Stromal cell of bone marrow (primary cell): ENCODE data around the gene GMPS.
"Not testable (repeated sequence)": the region's sequence is repeated elsewhere in the genome, so short reads cannot be mapped to it uniquely, and the experiment has no call there.

Source experiments
- DNase-seq: peaks from one replicate; pipeline ENCODE4 v3.0.0-alpha.2; 2012; ENCODE audit warnings: low read depth

Gene GMPS

GRCh38 chr3:155944081-155944480, 73.6 kb downstream of the GMPS start:
- DNase-seq, result no peak

GRCh38 chr3:155946178-155946577, 75.7 kb downstream of the GMPS start:
- peak; percentile 60 for DNase-seq

GRCh38 chr3:155948476-155948875, 78.0 kb downstream of the GMPS start:
- no peak for DNase-seq

- no peak for DNase-seq
Measured at GRCh38 chr3:155949453-155950217, 79.2 kb downstream of the GMPS start.

GRCh38 chr3:155956508-155957411, 86.3 kb downstream of the GMPS start:
- DNase-seq, result no peak

GRCh38 chr3:155957412-155957880, 87.0 kb downstream of the GMPS start:
- DNase-seq, result no peak

- no peak for DNase-seq
Measured at GRCh38 chr3:155958676-155959075, 88.2 kb downstream of the GMPS start.

- peak; percentile 26 for DNase-seq
Measured at GRCh38 chr3:155960060-155960459, 89.6 kb downstream of the GMPS start.

- DNase-seq, result not testable (repeated sequence)
Measured at GRCh38 chr3:155961044-155961443, 90.6 kb downstream of the GMPS start.

- no peak for DNase-seq
Measured at GRCh38 chr3:155963570-155963969, 93.1 kb downstream of the GMPS start.

- no peak for DNase-seq
Measured at GRCh38 chr3:155970398-155970797, 99.9 kb downstream of the GMPS start.

- DNase-seq, result no peak
Measured at GRCh38 chr3:155972885-155973584, 102.6 kb downstream of the GMPS start.

GRCh38 chr3:155978324-155978723, 107.9 kb downstream of the GMPS start:
- no peak for DNase-seq

GRCh38 chr3:155979746-155980145, 109.3 kb downstream of the GMPS start:
- no peak for DNase-seq

- DNase-seq, result no peak
Measured at GRCh38 chr3:155981669-155982068, 111.2 kb downstream of the GMPS start.

- DNase-seq, result no peak
Measured at GRCh38 chr3:155983834-155984474, 113.5 kb downstream of the GMPS start.

- no peak for DNase-seq
Measured at GRCh38 chr3:155984791-155985417, 114.5 kb downstream of the GMPS start.

- DNase-seq, result no peak
Measured at GRCh38 chr3:155989536-155989935, 119.1 kb downstream of the GMPS start.

GRCh38 chr3:155991212-155991611, 120.8 kb downstream of the GMPS start:
- DNase-seq, result no peak

GRCh38 chr3:155991847-155992246, 121.4 kb downstream of the GMPS start:
- DNase-seq, result no peak
